Ovary (tissue), 3 donors: ENCODE measurements around the gene GUCY1B1.

ENCODE experiments used
- EP300 ChIP-seq: sonication (generic); formaldehyde crosslinking; IDR thresholded peaks from one replicate; pipeline ENCODE4 v1.6.1; 2017; ENCODE audit warnings: antibody characterized with exemption
- TF ChIP-seq, protein P1 (sequence below), 3 donors: fragments of 450-650 bp in 2 of 3; fragments of 200-600 bp in 1 of 3; IDR thresholded peaks; one replicate each; pipeline versions ENCODE4 v1.5.1 to v1.8.0; 2016 to 2022; ENCODE audit warnings: antibody characterized with exemption in 3 of 3, mild to moderate bottlenecking in 1 of 3
- donor health status: DM: no; HTN: no; CAD: no.

DNA sequence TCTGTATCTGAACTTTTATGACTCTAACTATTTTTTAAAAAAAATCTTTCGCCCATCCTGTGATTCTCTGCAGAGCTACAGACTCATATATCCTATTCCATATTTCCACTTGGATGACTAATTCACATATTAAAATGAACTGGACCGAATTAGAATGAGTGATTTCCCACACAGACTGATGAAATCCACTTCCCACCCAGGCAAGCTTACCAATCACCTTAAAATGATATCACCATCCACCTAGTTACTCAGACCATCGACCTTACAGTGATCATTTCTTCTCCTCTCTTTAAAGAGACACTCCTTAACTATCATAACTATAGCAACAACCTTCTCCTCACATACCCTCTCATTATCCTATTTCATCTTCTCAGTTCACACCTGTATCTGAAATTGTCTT lies 34.1 kb upstream of the GUCY1B1 start:
- TF ChIP-seq, protein P1, sequence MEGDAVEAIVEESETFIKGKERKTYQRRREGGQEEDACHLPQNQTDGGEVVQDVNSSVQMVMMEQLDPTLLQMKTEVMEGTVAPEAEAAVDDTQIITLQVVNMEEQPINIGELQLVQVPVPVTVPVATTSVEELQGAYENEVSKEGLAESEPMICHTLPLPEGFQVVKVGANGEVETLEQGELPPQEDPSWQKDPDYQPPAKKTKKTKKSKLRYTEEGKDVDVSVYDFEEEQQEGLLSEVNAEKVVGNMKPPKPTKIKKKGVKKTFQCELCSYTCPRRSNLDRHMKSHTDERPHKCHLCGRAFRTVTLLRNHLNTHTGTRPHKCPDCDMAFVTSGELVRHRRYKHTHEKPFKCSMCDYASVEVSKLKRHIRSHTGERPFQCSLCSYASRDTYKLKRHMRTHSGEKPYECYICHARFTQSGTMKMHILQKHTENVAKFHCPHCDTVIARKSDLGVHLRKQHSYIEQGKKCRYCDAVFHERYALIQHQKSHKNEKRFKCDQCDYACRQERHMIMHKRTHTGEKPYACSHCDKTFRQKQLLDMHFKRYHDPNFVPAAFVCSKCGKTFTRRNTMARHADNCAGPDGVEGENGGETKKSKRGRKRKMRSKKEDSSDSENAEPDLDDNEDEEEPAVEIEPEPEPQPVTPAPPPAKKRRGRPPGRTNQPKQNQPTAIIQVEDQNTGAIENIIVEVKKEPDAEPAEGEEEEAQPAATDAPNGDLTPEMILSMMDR (IDR thresholded peaks at IDR 0.05) = no peak
- no peak for TF ChIP-seq EP300
